Measurements from ENCODE around the gene VSX2.

Gene VSX2

DNA sequence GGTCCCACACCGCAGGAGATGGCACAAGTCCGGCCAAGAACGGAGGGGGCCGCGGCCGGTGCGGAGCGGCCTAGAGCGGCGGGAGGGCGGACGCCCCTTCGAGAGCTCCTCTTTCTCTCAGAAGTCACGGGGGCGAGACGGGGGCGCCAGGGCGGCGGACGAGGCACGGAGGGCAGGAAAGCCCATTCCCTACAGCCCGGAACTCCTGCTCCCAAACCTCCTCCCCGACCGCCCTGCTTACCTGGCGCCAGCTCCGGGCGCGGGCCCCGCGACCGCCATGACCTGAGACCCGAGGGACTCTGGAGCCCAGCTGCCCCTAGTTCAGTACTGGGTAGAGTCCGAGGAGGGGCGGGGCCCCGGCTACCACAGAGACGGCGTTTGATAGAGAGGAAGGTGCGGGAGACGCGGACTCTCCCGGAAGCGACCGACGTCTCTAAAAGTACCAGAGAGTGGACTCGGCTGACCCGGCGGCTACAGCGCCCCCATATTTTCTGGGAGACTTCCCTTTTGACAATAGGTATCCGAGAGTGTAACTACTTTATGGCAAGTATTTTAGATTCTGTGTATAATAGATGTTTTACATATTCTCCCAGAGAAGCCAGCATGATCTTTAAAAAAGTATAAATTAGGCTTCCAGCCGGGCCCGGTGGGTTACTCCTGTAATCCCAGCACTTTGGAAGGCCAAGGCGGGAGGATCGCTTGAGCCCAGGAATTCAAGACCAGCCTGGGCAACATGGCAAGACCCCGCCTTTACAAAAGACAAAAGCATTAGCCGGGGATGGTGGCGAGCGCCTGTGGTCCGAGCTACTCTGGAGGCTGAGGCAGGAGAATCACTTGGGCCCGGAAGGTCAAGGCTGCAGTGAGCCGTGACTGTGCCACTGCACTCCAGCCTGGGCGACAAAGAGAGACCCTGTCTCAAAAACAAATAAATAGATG is 63.7 kb downstream of the VSX2 start, which contains the start of gene ABCD4:
ABCD4 (minus strand) TSS at position 301 of the 936 bp plus-strand sequence; CDS start at position 279, 22 bp downstream.
- DNase-seq, result peak; percentile 94

DNA sequence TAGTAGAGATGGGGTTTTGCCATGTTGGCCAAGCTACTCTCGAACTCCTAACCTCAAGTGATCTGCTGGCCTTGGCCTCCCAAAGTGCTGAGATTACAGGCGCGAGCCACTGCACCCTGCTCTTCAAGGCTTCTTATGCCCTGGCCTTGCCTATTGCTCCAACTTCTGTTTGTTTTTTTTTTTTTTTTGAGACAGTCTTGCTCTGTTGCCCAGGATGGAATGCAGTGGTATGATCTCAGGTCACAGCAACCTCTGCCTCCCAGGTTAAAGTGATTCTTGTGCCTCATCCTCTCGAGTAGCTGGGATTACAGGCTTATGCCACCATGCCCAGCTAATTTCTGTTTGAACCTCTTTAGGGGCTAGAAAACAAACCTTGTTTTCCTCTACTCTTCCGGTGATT is 69.4 kb downstream of the VSX2 start:
- DNase-seq, result no peak

GRCh38 chr14:74309125-74310022 is 70.1 kb downstream of the VSX2 start:
- DNase-seq, result no peak

GRCh38 chr14:74312161-74312560 is 72.9 kb downstream of the VSX2 start:
- no peak for DNase-seq
